IMR-90 (cell line): ENCODE results near the gene ZNF831.

ENCODE experiments used
- CTCF ChIP-seq: conservative IDR thresholded peaks from 2 replicates; pipeline ENCODE4 v1.5.1; 2012; ENCODE audit warnings: mild to moderate bottlenecking, low read depth, low read length, improper control_type of control experiment
- ELK1 ChIP-seq: fragments of 150-350 bp; IDR thresholded peaks from 2 replicates; pipeline ENCODE4 v1.6.1; 2016; ENCODE audit warnings: low read depth, mild to moderate bottlenecking, low read length, moderate library complexity, borderline replicate concordance
- MAZ ChIP-seq: IDR thresholded peaks from 2 replicates; pipeline ENCODE4 v1.6.1; 2012; ENCODE audit warnings: low read depth, mild to moderate bottlenecking, low read length, improper control_type of control experiment, moderate library complexity, borderline replicate concordance
- POLR2A ChIP-seq: IDR thresholded peaks from 2 replicates; pipeline ENCODE4 v1.6.1; 2012; ENCODE audit warnings: mild to moderate bottlenecking, low read depth, low read length
- RFX5 ChIP-seq: IDR thresholded peaks from 2 replicates; pipeline ENCODE4 v1.8.0; 2012; ENCODE audit warnings: low read depth, mild to moderate bottlenecking, low read length, moderate library complexity
- USF2 ChIP-seq: fragments of 150-350 bp; IDR thresholded peaks from 2 replicates; pipeline ENCODE4 v1.6.1; 2017; ENCODE audit warnings: mild to moderate bottlenecking, antibody characterized with exemption, low read length, low read depth

GRCh38 chr20:59211208-59211765, 47.7 kb downstream of the ZNF831 start:
- TF ChIP-seq CTCF (no peak), POLR2A (no peak), RFX5 (no peak), MAZ (no peak), ELK1 (no peak), USF2 (no peak)
